HG02642 (cell line): ENCODE measurements around the gene PLCD3.

Source experiments
- ATAC-seq: cut with Tn5 transposase; IDR thresholded peaks from one replicate; pipeline ENCODE4 v1.9.1; 2021; ENCODE audit warnings: mild to moderate bottlenecking; ENCODE audit not compliant: unreplicated experiment, poor library complexity

The PLCD3 gene, protein sequence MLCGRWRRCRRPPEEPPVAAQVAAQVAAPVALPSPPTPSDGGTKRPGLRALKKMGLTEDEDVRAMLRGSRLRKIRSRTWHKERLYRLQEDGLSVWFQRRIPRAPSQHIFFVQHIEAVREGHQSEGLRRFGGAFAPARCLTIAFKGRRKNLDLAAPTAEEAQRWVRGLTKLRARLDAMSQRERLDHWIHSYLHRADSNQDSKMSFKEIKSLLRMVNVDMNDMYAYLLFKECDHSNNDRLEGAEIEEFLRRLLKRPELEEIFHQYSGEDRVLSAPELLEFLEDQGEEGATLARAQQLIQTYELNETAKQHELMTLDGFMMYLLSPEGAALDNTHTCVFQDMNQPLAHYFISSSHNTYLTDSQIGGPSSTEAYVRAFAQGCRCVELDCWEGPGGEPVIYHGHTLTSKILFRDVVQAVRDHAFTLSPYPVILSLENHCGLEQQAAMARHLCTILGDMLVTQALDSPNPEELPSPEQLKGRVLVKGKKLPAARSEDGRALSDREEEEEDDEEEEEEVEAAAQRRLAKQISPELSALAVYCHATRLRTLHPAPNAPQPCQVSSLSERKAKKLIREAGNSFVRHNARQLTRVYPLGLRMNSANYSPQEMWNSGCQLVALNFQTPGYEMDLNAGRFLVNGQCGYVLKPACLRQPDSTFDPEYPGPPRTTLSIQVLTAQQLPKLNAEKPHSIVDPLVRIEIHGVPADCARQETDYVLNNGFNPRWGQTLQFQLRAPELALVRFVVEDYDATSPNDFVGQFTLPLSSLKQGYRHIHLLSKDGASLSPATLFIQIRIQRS

DNA sequence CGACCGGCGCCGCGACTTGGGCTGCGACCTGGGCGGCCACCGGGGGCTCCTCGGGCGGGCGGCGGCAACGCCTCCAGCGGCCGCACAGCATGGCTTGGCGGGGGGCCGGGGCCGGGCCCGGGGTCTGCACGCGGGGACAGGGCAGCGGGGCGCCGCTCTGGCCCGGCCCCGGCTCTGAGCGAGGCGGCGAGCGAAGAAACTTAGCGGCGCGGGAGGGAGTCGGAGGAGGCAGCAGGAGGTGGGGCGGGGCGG is at the start of gene PLCD3:
Gene PLCD3 (minus strand): TSS at position 196 of the 252 bp plus-strand sequence. CDS start 105 bp downstream, at position 91.
- ATAC-seq, result no peak

DNA sequence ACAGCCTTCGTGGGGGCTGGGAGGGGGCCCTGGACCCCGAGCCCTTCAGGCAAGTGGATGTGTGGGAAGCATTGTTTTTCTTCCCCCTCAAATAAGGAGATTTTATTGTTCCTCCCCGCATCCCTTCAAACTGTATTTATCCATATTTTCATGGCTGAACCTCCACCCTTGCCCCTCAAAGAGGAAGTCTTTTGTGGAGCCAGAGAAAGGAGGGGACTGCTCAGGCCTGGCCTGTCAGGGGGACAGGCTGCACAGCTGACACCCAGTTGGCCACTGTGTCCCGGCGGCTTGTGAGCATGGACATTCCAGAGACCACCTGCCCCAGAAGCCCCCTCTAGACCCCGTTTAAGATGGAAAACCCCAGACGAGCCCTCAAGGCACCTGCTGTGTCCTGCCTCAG is 45.2 kb upstream of the PLCD3 start:
- no peak for ATAC-seq

DNA sequence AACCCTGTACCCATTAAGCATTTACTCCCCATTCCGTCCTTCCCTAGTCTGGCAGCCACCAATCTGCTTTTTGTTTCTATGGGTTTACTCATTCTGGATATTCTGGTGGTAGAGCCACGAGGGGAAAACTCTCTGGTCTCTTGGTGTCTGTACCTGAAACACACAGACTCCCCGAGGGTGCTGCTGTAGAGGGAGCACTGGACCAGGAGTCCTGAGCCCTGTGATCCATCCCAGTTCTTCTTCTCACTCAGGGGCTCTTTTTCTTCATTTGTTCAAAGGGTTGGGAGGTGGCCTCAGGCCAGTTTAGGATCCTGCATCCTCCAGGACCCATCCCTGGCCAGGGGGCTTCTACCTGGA is 43.4 kb upstream of the PLCD3 start:
- no peak for ATAC-seq

DNA sequence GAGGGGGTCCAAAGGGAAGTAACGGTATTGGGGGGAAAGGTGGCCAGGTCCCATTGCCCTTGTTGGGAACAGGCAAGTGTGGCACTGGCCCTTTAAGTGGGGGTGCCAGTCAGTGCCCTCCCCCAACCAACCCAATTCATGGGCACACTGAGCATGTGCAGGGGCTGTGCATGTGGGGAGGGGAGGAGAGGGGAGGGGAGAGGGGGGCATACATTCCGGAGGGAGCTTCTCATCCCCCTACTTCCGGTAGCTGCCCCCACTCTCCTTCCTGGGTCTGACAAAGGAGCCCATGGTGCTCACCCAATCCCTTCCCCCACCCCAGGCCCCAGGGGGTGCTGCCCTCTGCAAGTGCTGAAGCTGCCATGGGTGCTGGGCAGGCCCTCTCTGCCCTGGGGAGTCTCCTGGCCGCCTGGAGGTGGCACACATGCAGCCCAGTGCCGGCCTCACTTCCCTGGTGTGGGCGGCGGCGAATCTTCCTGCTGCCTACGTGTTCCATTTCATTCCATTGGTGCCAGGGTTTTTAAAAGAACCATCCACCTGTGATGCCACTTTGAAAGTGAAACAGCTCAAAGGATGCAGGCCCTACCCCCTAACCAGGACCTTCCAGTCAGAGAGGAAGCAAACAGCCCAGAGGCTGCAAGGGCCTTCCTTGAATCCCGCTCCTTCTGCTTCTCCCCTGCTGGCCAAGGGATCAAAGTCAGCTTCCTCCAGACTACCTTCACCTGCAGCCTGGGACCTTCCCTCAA is 40.4 kb upstream of the PLCD3 start:
- ATAC-seq, result no peak

DNA sequence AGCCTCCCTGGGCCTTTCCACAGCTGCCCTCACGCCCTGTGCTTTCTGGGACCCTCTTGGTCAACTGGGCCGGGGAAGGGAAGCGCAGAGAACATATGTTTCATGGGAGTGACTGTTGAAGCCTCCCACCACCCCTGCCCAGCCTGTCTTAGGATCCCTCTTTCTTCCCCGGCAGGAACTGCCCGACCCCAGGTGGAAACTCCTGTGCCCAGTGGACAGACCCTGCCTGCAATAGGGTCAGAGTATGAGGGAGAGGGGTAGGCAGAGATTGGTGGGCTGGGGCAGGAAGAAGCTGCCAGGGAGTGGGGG is 39.9 kb upstream of the PLCD3 start:
- no peak for ATAC-seq

DNA sequence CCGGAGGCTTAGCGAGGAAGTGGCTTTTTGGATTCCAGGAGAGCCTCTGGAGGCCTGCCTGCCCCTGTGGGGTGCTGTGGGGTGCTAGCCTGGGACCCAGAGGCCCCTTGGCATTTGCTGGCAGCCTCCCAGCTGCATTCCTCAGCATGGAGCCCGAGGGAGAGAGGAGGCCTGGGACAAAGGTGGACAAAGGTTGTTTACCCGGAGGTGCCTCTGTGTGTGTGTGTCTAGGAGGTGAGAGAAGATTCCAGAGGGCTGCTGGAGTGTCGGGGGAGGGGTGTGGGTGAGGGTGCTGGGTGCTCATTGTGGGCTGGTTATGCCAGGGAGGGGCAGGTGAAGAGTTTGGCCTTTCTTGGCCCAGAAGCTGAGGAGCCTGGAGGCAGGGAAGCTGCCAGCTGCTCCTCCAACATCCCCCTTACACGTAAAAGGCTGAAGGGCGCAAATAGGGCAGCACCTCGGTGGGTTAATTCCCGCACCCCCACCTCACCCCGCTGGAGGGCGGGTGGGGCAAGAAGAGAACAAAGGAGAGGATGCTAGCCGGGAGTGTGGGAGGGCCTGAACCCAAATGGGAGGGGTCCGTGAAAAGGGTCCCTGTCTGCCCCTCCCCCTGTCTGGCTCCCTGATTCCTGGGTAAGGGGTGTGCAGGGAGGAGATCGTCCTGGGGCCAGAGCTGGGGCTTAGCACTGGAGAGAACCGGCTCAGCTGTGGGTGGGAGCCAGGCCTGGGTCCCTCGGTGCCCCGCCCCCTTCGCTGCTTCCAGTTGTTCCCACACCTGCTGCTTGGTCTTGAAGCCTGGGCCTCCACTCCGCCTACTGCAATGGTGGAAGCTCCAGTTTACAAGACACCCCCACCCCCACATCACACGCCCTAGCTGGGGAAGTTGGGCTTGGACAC is 39.3 kb upstream of the PLCD3 start:
- ATAC-seq, result no peak

DNA sequence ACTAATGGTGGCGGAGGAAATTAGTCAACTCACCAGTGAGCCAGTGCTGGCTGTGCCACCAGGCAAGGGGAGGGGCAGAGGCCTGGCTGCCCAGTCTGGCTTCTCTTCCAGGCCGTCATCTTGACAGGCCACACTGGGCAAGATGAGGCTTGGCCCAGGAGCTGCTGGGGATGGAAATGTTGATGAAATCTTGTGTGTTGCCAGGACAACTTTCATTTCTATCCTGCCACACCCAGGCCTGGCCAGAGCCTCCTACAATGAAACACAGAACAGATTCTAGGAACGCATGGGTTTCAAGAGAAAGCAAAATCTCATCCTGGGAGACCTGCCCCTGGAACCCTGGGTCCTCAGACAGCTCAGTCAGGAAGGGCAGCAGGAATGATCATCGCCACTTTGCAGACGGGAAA is 38.6 kb upstream of the PLCD3 start:
- no peak for ATAC-seq

DNA sequence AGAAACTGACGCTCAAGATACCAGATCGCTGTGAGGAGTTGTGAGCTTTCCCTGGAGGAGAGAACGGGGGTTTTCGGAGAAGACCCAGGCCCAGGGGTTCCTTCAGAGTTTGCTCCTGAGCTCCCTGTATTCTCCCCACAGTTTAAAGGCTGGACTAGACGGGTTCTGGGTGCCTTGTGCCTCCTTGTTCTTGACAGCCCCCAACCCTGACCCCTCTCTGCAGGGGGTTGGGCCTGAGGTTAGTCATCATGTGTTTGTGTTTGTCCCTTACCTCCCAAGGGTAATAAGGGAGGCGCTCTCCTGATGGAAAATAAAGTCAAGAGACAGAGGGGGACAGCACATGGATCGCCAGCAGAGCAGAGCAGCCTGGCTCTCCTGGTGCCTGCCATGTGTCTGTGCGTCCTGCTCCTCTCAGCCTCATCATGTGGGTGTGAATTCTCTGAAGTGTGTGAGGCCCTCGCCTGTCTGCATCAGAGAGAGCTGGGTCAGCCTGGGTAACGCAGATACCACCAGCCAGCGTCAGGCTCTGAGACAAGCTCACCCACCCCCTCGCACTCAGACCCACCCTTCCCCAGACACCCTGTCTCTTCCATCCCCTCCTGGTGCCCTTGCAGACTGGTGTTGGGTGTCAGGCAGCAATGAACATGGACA is 38.1 kb upstream of the PLCD3 start:
- no peak for ATAC-seq

DNA sequence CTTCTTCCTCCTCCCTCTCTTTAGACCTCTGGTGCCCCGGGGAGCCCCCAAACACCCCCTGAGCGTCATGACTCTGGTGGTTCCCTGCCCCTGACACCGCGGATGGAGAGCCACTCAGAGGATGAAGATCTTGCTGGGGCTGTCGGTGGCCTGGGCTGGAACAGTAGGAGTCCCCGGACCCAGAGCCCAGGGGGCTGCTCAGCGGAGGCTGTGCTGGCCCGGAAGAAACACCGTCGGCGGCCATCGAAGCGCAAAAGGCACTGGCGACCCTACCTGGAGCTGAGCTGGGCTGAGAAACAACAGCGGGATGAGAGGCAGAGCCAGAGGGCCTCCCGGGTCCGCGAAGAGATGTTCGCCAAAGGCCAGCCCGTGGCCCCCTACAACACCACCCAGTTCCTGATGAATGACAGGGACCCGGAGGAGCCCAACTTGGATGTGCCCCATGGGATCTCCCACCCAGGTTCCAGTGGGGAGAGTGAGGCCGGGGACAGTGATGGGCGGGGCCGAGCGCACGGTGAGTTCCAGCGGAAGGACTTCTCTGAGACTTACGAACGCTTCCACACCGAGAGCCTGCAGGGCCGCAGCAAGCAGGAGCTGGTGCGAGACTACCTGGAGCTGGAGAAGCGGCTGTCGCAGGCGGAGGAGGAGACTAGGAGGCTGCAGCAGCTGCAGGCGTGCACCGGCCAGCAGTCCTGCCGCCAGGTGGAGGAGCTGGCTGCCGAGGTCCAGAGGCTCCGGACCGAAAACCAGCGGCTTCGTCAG is 36.9 kb upstream of the PLCD3 start:
- ATAC-seq, result no peak

DNA sequence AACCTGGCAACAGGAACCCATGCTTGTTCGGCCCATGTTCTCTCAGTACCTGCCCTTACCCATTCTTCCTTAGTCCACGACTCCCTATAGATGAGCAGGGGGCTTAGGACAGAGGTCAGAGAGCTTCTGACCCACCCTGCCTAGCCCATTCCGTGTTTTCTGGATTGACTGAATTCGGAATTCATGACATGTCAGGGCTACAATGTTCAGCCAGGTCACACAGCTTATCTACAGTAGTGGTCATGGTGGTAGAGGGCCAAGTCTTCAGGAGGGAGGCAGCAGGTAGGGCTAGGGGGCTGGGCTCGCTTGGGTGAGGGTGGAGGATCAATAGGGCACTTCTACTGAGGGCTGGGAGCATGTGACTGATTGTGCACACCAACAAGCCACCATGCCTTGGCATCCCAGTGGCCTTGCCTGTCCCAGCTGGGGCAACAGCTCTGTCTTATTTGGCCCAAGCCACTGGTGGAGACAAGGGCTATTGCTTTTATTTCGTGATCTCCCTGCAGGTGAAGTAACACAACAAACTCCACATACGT is 32.5 kb upstream of the PLCD3 start:
- ATAC-seq, result no peak

DNA sequence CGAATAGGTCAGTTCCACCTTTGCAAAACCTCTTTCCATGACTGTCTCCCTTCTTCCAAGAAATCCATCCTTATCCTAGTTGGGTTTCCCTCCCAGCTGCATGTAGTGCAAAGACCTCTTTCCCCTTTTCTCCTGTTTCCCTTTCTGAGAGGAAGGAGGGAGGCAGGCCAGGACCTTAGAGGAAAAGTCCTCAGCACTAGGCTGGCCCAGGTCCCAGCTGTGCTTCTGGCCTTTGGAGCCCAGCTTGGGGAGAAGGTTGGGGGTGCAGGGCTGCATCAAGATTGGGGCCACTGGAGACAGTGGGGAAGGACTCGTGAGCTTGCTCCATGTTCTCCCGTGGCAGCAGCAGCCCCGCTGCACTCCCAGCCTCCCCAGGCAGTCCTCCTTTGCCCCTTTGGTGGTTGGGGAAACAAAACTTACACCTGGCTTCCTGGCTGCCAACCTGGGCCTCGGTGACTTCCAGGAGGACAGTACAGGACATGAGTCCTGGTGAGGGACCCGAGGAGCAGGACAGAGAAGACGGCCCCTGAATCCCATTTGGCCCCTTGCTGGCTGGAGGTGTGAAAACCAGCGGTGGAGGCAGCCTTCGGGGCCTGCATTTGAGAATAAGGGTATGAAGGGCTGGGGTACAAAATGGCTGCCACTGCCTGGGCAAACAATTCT is 29.8 kb upstream of the PLCD3 start:
- ATAC-seq, result no peak

DNA sequence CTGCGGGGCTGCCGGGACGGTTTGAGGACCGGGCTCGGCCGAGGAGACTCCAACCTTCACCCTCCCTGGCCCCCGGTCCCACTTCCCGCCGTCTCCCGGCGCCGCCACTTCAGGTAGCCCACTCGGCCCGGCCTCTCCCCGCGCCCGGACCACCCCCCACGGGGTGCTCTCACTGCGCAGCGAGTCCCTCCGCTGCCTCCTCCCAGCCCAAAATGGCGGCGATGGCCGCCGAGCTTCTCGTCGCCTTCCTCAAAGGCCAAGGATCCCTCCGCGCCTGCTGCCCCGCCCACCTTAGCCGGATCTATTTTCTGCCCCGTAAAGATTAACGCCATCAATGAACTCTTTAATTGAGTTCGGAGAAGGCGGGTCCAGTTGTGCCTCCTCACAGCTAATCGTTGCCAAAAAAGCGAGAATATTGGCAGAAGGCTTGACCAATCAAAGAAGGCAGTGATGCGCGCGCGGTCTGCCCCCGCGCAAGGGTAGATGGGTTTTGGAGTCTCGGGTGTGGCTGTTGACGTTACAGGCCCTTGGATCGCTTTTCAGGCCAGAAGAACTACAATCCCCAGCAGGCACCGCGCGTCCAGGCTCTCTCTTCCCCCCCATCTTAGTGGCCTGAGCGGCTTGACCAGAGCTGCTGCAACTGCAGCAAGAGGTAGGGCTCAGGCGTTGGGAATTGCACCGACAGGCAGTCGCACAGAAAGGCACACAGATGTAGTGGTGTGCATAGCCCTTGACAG is 29.1 kb upstream of the PLCD3 start, which contains the start of gene HEXIM2:
Gene HEXIM2 (plus strand): TSS at position 588 of the 737 bp plus-strand sequence. CDS start 919 bp downstream, outside the sequence.
- peak; percentile 91 for ATAC-seq

DNA sequence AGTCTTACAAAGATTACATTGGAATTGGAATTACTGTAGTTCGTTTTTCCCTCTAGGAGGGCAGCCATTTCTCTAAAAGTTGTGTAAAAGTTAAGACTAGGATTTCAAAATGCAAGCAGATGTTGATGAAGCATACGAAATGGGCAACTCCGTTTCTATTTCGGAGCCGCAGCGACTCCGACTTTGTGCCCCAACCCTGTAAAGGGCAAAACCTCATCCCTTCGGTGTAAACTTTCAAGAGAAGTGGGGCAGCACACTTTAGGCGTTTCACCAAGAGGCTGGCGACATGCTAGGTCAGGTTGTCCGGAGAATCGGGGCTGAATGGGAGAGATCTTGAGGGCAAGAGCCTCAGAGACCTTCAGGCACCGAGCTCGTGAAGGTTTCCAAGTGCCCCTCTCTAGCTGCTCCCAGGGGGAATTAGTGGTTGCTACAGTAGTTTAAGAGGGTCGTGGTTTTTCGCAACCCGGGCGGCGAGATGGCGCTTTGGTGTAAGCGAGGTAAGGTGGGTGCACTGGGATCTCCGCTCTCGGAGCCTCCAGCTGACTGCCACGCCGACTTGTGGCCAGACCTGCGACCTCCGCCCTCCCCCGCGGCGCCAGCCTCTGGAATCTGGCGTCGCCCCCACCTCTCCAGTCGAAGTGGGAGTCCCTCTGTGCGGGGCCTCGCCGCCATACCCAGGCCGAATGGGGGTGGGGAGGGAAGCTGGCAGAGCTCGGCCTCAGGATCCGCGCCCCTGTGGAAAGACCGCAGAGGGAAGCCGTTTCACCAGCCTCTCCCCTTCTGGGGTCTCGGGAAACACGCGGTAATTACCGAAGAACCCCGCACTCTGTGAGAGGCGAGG is 28.4 kb upstream of the PLCD3 start:
- peak; percentile 34 for ATAC-seq

DNA sequence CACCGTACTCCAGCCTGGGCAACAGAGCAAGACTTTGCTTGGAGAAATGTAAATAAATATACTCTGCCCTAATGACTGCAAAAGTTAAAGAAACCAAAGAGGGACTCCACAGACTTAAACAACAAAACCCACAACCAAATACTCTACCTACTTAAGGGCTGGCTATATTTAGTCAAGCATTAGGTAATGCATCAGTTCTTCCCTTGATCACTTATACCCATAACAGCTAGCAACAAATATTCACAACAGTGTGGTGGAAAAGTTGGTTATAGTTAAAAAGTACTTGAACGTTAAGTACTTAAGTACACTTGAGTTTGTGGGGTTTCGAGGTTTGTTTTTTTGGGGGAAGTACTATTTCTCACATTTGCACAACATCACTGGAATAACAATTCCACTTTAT is 23.9 kb upstream of the PLCD3 start:
- ATAC-seq, result no peak

DNA sequence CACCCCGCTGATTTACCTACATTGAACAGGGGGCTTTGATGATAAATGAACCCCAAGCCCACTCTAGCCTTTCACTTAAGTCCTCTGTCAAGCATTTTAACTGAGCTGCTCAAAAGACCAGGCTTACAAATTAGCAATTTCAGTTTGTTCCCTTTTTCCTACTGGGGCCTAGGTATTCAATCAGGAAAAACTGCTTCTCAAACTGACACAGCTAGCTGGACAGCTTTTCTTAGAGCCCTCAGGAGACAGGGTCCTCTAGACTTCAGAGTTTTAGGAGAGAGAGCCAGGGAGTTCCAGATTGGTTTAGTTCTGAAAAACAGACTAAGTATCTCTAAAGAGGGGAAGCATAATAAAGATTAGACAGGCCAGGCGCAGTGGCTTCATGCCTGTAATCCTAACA is 23.2 kb upstream of the PLCD3 start:
- ATAC-seq, result no peak

DNA sequence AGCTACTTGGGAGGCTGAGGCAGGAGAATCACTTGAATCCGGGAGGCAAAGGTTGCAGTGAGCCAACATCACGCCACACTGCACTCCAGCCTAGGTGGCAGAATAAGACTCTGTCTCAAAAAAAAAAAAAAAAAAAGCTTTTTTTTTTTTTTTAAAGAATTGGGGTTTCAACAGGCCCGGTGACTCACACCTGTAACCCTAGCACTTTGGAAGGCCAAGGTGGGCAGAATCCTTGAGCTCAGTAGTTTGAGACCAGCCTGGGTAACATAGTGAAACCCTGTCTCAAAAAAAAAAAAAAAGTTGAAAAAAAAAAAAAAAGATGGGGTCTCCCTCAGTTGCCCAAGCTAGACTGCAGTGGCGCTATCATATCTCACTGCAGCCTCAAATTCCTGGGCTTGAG is 22.7 kb upstream of the PLCD3 start:
- no peak for ATAC-seq
